HEK293 (cell line): ENCODE results near the gene BCAT1.

Source experiments
- REPIN1 ChIP-seq: fragments of 450-650 bp; formaldehyde crosslinking; IDR thresholded peaks from 2 replicates; pipeline ENCODE4 v1.5.1; 2017; ENCODE audit warnings: missing biosample characterization, missing genetic modification characterization, low read depth
- ZNF221 ChIP-seq: fragments of 450-650 bp; formaldehyde crosslinking; IDR thresholded peaks from 2 replicates; pipeline ENCODE4 v1.5.1; 2017; ENCODE audit warnings: missing biosample characterization, missing genetic modification characterization, borderline replicate concordance
- ZNF791 ChIP-seq: fragments of 450-650 bp; formaldehyde crosslinking; IDR thresholded peaks from 2 replicates; pipeline ENCODE4 v1.5.1; 2016; ENCODE audit warnings: missing biosample characterization, missing genetic modification characterization
- ZSCAN23 ChIP-seq: fragments of 450-650 bp; formaldehyde crosslinking; IDR thresholded peaks from 2 replicates; pipeline ENCODE4 v1.5.1; 2016; ENCODE audit warnings: missing biosample characterization, missing genetic modification characterization
- TF ChIP-seq, protein P1 (sequence below): fragments of 450-650 bp; formaldehyde crosslinking; IDR thresholded peaks from 2 replicates; pipeline ENCODE4 v1.5.1; 2016; ENCODE audit warnings: missing biosample characterization, missing genetic modification characterization
- TF ChIP-seq, protein P2 (sequence below): fragments of 450-650 bp; formaldehyde crosslinking; IDR thresholded peaks from 2 replicates; pipeline ENCODE4 v1.5.1; 2016; ENCODE audit warnings: missing biosample characterization, missing genetic modification characterization, borderline replicate concordance

DNA sequence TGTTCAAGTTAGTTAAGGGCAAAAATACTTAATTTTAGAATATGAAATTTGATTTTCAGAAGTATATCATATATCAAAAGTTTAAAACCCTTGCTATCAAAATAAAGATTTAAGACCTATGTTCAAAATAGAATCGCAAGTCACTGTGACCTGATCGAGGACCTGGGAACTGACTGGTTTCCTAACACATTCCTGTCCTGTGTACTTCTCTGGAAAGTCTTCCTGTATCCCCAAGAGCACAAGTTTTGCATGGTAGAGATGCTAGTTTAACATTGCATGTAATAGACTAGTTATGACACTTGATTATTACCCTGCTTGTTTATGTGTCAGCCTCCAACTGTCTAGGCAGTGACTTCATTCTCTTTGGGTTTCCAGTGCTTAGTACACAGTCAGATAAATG lies 30.3 kb downstream of the BCAT1 start:
- TF ChIP-seq ZNF221 (tag by site-specific recombination) (no peak), ZSCAN23 (tag by site-specific recombination) (no peak), ZNF791 (tag by site-specific recombination) (no peak), REPIN1 (tag by site-specific recombination) (no peak)
- TF ChIP-seq, protein P1, sequence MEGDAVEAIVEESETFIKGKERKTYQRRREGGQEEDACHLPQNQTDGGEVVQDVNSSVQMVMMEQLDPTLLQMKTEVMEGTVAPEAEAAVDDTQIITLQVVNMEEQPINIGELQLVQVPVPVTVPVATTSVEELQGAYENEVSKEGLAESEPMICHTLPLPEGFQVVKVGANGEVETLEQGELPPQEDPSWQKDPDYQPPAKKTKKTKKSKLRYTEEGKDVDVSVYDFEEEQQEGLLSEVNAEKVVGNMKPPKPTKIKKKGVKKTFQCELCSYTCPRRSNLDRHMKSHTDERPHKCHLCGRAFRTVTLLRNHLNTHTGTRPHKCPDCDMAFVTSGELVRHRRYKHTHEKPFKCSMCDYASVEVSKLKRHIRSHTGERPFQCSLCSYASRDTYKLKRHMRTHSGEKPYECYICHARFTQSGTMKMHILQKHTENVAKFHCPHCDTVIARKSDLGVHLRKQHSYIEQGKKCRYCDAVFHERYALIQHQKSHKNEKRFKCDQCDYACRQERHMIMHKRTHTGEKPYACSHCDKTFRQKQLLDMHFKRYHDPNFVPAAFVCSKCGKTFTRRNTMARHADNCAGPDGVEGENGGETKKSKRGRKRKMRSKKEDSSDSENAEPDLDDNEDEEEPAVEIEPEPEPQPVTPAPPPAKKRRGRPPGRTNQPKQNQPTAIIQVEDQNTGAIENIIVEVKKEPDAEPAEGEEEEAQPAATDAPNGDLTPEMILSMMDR (tag by site-specific recombination) = no peak
- TF ChIP-seq, protein P2, sequence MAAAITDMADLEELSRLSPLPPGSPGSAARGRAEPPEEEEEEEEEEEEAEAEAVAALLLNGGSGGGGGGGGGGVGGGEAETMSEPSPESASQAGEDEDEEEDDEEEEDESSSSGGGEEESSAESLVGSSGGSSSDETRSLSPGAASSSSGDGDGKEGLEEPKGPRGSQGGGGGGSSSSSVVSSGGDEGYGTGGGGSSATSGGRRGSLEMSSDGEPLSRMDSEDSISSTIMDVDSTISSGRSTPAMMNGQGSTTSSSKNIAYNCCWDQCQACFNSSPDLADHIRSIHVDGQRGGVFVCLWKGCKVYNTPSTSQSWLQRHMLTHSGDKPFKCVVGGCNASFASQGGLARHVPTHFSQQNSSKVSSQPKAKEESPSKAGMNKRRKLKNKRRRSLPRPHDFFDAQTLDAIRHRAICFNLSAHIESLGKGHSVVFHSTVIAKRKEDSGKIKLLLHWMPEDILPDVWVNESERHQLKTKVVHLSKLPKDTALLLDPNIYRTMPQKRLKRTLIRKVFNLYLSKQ (tag by site-specific recombination) = no peak
